Epithelial cell of esophagus (primary cell): ENCODE results near the gene PZP.

Experiments used
- DNase-seq: peaks from one replicate; pipeline ENCODE4 v3.0.0; 2010; ENCODE audit warnings: low read depth
- H3K4me3 ChIP-seq: 2 replicates; pipeline ENCODE4 v1.5.1; 2011; ENCODE audit warnings: mild to moderate bottlenecking, low read length, control low read depth
- CTCF ChIP-seq: IDR thresholded peaks from 2 replicates; pipeline ENCODE4 v1.5.1; 2011; ENCODE audit warnings: low read depth, mild to moderate bottlenecking, low read length, control low read depth, inconsistent platforms; ENCODE audit not compliant: insufficient read depth; ENCODE audit errors: missing control alignments

PZP gene

DNA sequence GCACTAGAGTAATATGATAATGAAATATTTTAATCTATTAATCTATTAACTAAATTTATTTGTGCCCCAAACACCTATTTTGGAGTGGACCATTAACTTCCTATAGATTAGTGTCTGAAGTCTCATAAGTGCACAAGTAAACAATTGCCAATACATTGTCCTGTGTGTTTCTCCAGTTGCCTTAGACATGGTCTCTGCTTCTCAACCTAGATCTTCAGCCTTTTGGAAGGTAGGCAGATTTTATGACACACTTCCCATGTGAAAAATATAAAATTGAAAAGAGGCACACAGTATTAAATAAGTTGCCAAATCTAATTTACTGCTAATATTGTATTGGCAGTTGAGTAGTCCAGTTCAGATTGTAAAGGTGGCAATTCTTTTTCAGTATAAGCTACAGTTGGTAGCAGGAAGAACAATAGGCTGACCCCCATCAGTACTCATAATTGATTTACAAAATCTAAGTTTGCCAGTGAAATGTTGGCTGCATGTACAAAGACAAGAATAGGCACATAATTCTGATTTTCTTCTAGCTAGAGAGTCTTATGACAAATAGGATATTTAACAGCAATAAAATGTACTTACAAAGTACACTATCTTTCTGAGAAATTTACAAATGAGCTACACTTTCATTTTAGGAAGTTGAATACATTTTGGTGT lies 103.3 kb downstream of the PZP start:
- TF ChIP-seq CTCF, result no peak

DNA sequence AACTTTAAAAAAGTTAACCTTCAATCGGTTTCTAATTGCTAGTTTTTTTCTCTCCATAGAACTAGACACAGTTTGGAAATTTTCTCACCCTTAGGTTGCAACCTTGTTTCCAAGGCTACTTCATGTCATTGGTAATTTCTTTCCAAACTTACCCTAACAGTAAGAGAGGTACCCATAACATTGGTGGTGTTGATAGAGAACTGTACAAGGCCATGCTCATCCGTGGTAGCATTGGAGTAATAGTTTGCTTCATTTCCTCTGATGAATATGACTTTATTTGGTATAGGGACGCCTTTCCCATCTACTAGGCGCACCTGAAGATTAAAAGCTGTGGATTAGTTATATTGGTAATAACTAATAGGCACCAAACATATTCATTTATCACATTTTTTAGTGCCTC lies 104.1 kb downstream of the PZP start:
- no peak for DNase-seq

More for the DNA sequence above, 103.3 kb downstream of the PZP start:
- H3K4me3 ChIP-seq, result no peak overlapping the region
- no peak for DNase-seq

GRCh38 chr12:9103050-9103849 lies 104.9 kb downstream of the PZP start:
- DNase-seq, result no peak
- no peak for TF ChIP-seq CTCF

More for the DNA sequence above, 104.1 kb downstream of the PZP start:
- H3K4me3 ChIP-seq, result no peak overlapping the region
- TF ChIP-seq CTCF, result no peak

DNA sequence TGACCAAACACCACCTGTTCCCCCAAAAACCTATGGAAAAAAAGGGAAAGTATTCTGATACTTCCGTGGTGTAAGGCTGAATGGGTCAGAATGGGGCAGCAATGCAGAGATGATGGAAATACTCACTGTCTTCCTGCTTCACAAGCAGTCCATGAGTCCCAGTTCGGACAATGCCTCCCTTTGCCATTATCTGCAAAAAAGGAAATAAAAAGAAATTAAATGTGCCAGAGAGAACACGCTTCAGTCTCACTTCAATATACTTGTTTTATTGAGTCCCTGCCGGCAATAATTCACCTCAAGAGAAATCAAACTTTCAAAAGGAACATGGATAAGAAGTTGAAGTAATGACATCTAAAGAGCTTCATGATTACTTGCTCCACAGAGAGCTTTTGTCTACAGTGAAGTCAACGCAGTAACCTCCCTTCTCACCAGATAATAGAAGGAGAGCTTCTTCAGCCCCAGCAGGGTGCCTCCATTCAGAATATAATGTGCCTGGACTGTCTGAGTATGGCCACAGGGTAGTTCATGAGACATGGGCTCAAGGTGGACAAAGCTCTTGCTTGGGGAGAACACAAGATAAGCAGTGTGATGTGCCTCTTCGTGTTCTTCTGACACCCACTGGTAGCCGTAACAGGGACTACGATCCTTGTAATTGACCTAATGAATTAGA lies 107.0 kb downstream of the PZP start:
- TF ChIP-seq CTCF, result no peak
- DNase-seq, result no peak
- no peak overlapping the region for H3K4me3 ChIP-seq

More at GRCh38 chr12:9103050-9103849, 104.9 kb downstream of the PZP start:
- H3K4me3 ChIP-seq, result no peak overlapping the region

DNA sequence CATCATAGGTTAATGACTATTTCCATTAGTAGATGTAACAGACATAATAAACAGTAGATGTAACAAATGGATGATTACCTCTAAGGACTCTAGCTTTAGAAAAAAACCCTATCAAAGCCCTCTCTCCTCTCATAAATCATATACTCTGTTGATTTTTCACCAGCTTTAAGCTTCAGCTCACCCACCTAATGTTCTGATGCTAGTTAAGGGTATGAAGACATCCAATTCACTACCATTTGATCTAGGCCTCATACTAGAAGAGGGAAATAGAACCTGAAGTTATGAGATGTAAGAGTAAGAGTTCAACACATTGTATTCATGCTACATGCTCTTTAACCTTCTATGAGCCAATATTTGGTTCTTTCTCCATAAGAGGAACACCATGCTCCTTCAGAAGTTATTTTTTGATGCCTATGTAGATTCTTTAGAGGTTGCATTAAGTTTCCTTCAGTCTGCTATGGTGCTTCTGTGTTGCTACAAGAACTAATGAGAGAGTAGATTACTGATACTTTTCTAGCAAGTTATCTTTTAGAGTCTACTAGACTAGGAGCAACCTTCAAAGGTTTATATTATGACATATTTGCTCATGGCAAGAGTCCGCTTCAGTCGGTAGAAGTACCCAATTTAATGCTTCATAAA lies 108.5 kb downstream of the PZP start:
- no peak overlapping the region for H3K4me3 ChIP-seq
- no peak for DNase-seq
- TF ChIP-seq CTCF, result no peak
